Stimulated activated CD4-positive, alpha-beta T cell treated with anti-CD3 and anti-CD28 coated beads, Interleukin-1b, Interleukin-23, amount 100 ng/mL, for 24 hours (primary cell): ENCODE data around the gene LIMS1.
A peak's percentile ranks its signal among the peaks of the same experiment; 100 is the strongest.
"Not testable (repeated sequence)": the region's sequence is repeated elsewhere in the genome, so short reads cannot be mapped to it uniquely, and the experiment has no call there.

Experiments
- DNase-seq, 4 experiments: peaks; one replicate each; pipeline ENCODE4 v3.0.0-alpha.2; 2020; ENCODE audit warnings: low read depth in 4 of 4, low spot score in 1 of 4

The LIMS1 gene

GRCh38 chr2:108632332-108633160, 98.3 kb downstream of the LIMS1 start:
- DNase-seq: no peak

- DNase-seq: no peak
These were observed 99.1 kb downstream of the LIMS1 start for GRCh38 chr2:108633409-108633808.

- no peak for DNase-seq
These were observed 99.7 kb downstream of the LIMS1 start for GRCh38 chr2:108634011-108634410.

- no peak for DNase-seq
These were observed 100.4 kb downstream of the LIMS1 start for GRCh38 chr2:108634576-108635160.

- no peak for DNase-seq
These were observed 101.5 kb downstream of the LIMS1 start for GRCh38 chr2:108635630-108636354.

- DNase-seq: no peak
These were observed 103.0 kb downstream of the LIMS1 start for GRCh38 chr2:108637304-108637669.

- no peak for DNase-seq
These were observed 106.5 kb downstream of the LIMS1 start for GRCh38 chr2:108640731-108641130.

GRCh38 chr2:108641756-108642155, 107.5 kb downstream of the LIMS1 start:
- no peak for DNase-seq

- no peak for DNase-seq
These were observed 109.1 kb downstream of the LIMS1 start for GRCh38 chr2:108643261-108643849.

- not testable (repeated sequence) for DNase-seq
These were observed 109.6 kb downstream of the LIMS1 start for GRCh38 chr2:108643862-108644261.

GRCh38 chr2:108644446-108644845, 110.2 kb downstream of the LIMS1 start:
- not testable (repeated sequence) for DNase-seq

GRCh38 chr2:108648796-108649195, 114.5 kb downstream of the LIMS1 start:
- DNase-seq: not testable (repeated sequence)

GRCh38 chr2:108650465-108650864, 116.2 kb downstream of the LIMS1 start:
- not testable (repeated sequence) for DNase-seq

- not testable (repeated sequence) for DNase-seq
These were observed 117.2 kb downstream of the LIMS1 start for GRCh38 chr2:108651468-108651867.

- peak in 1 of 4 experiments; percentile 25 for DNase-seq
These were observed 118.1 kb downstream of the LIMS1 start for GRCh38 chr2:108652187-108652931.

- not testable (repeated sequence) for DNase-seq
These were observed 119.2 kb downstream of the LIMS1 start for GRCh38 chr2:108653425-108653824.

- not testable (repeated sequence) for DNase-seq
These were observed 119.6 kb downstream of the LIMS1 start for GRCh38 chr2:108653849-108654248.

GRCh38 chr2:108654521-108655125, 120.4 kb downstream of the LIMS1 start:
- DNase-seq: not testable (repeated sequence)

- not testable (repeated sequence) for DNase-seq
These were observed 121.0 kb downstream of the LIMS1 start for GRCh38 chr2:108655270-108655669.

- not testable (repeated sequence) for DNase-seq
These were observed 122.0 kb downstream of the LIMS1 start for GRCh38 chr2:108656282-108656681.
